GM21619 (cell line): ENCODE measurements around the gene SMG7.

ENCODE experiments used
- ATAC-seq: cut with Tn5 transposase; IDR thresholded peaks from one replicate; pipeline ENCODE4 v1.9.1; 2021; ENCODE audit not compliant: unreplicated experiment

SMG7 gene

GRCh38 chr1:183512450-183512849 is 40.2 kb downstream of the SMG7 start:
- no peak for ATAC-seq

- ATAC-seq, result no peak
Measured at GRCh38 chr1:183514235-183514634, 41.9 kb downstream of the SMG7 start.

- ATAC-seq, result no peak
Measured at GRCh38 chr1:183515002-183515689, 42.8 kb downstream of the SMG7 start.

GRCh38 chr1:183516725-183517124 is 44.4 kb downstream of the SMG7 start:
- ATAC-seq, result no peak

- no peak for ATAC-seq
Measured at GRCh38 chr1:183517401-183517800, 45.1 kb downstream of the SMG7 start.

- ATAC-seq, result no peak
Measured at GRCh38 chr1:183520379-183520778, 48.1 kb downstream of the SMG7 start.

- no peak for ATAC-seq
Measured at GRCh38 chr1:183522104-183522503, 49.8 kb downstream of the SMG7 start.

- ATAC-seq, result no peak
Measured at GRCh38 chr1:183528577-183528976, 56.3 kb downstream of the SMG7 start.

- ATAC-seq, result no peak
Measured at GRCh38 chr1:183533617-183534174, 61.4 kb downstream of the SMG7 start.

- ATAC-seq, result no peak
Measured at GRCh38 chr1:183537405-183537804, 65.1 kb downstream of the SMG7 start.

GRCh38 chr1:183543619-183544204 is 71.4 kb downstream of the SMG7 start:
- ATAC-seq, result peak; percentile 71

GRCh38 chr1:183544598-183545297 is 72.4 kb downstream of the SMG7 start:
- no peak for ATAC-seq

- no peak for ATAC-seq
Measured at GRCh38 chr1:183546427-183546826, 74.1 kb downstream of the SMG7 start.

GRCh38 chr1:183548116-183548515 is 75.8 kb downstream of the SMG7 start:
- no peak for ATAC-seq

- no peak for ATAC-seq
Measured at GRCh38 chr1:183550915-183551314, 78.6 kb downstream of the SMG7 start.

GRCh38 chr1:183551924-183552323 is 79.6 kb downstream of the SMG7 start:
- ATAC-seq, result no peak

- no peak for ATAC-seq
Measured at GRCh38 chr1:183552441-183552840, 80.1 kb downstream of the SMG7 start.

- ATAC-seq, result no peak
Measured at GRCh38 chr1:183552891-183553290, 80.6 kb downstream of the SMG7 start.

- ATAC-seq, result no peak
Measured at GRCh38 chr1:183553331-183553730, 81.0 kb downstream of the SMG7 start.

GRCh38 chr1:183553764-183554163 is 81.5 kb downstream of the SMG7 start:
- no peak for ATAC-seq

GRCh38 chr1:183554577-183554976 is 82.3 kb downstream of the SMG7 start:
- ATAC-seq, result no peak

- ATAC-seq, result no peak
Measured at GRCh38 chr1:183559061-183559460, 86.8 kb downstream of the SMG7 start.
